HCT116 (cell line): ENCODE results near the gene DCST2. TPM values are rescaled to one million over a fixed set of nuclear protein-coding genes. Genes with fewer than 3 reads are reported as not detected.

Source experiments
- ATAC-seq: fragments of 200-7000 bp; cut with Tn5 transposase; 2 replicates; pipeline ENCODE4 v1.9.1; 2020; ENCODE audit warnings: mild to moderate bottlenecking, moderate library complexity
- BruUV-seq: library from RNA; stranded (reverse); fragments of 400-500 nt; replicated peaks from 2 replicates; lab custom pipeline; 2021; lab: Mats Ljungman, UMichigan
- CTCF ChIA-PET: fragments of 300-600 bp; sonication (Branson Sonifier 250); formaldehyde crosslinking; loops from one replicate; lab custom pipeline; 2021; ENCODE audit warnings: antibody characterized with exemption; lab: Charles Lee
- POLR2A ChIA-PET: fragments of 300-600, 350-600 bp; sonication (Branson Sonifier 250); formaldehyde crosslinking; loops from one replicate; lab custom pipeline; 2021; ENCODE audit warnings: antibody characterized with exemption; lab: Charles Lee
- RAD21 ChIA-PET, 2 experiments: fragments of 300-600 bp; sonication (Branson Sonifier 250); formaldehyde crosslinking; loops; one replicate each; lab custom pipeline; 2023; ENCODE audit warnings: low total read pairs in 2 of 2; ENCODE audit not compliant: uncharacterized antibody in 2 of 2, unreplicated experiment in 2 of 2, low non-redundant PET in 1 of 2; lab: Charles Lee
- DNase-seq: peaks from one replicate; pipeline ENCODE4 v3.0.0-alpha.2; 2010; ENCODE audit warnings: low read depth, low spot score
- H2AFZ ChIP-seq: fragments of 200-600 bp; shearing (Covaris generic), sonication (generic); 2 replicates; pipeline ENCODE4 v1.6.1; 2017; ENCODE audit warnings: low read depth, mixed run types, mixed read lengths, antibody characterized with exemption, low read length; ENCODE audit not compliant: poor library complexity, severe bottlenecking
- H3K27ac ChIP-seq: 2 replicates; pipeline ENCODE4 v1.5.1; 2012; ENCODE audit warnings: low read depth, low read length
- H3K27me3 ChIP-seq: fragments of 200-600 bp; sonication (generic); 2 replicates; pipeline ENCODE4 v1.6.1; 2016; ENCODE audit warnings: mixed run types, low read length, mixed read lengths; ENCODE audit not compliant: insufficient read depth
- H3K36me3 ChIP-seq, 2 experiments: fragments of 200-500 bp in 1 of 2; fragments of 200-600 bp in 1 of 2; sonication (Bioruptor generic) in 1 of 2; sonication (generic) in 1 of 2; 2 replicates each; pipeline versions ENCODE4 v1.5.1 to v1.6.1; 2014 to 2016; ENCODE audit warnings: low read length in 2 of 2, inconsistent platforms in 1 of 2, mixed read lengths in 1 of 2, mixed run types in 1 of 2; ENCODE audit not compliant: insufficient read depth in 2 of 2, control insufficient read depth in 1 of 2
- H3K4me1 ChIP-seq, 2 experiments: fragments of 200-600 bp in 1 of 2; sonication (generic) in 1 of 2; 2 replicates each; pipeline versions ENCODE4 v1.5.1 to v1.6.1; 2012 to 2017; ENCODE audit warnings: low read length in 2 of 2, inconsistent platforms in 1 of 2, mild to moderate bottlenecking in 1 of 2, mixed read lengths in 1 of 2, mixed run types in 1 of 2, moderate library complexity in 1 of 2; ENCODE audit not compliant: insufficient read depth in 2 of 2, control insufficient read depth in 1 of 2
- H3K4me2 ChIP-seq: fragments of 200-600 bp; sonication (generic); 2 replicates; pipeline ENCODE4 v1.6.1; 2017; ENCODE audit warnings: mixed run types, low read length, mixed read lengths
- H3K4me3 ChIP-seq, 2 experiments: fragments of 200-600 bp in 1 of 2; sonication (generic) in 1 of 2; replicated peaks in 1 of 2; 2 replicates each; pipeline ENCODE4 v1.5.1; 2011 to 2016; ENCODE audit warnings: low read length in 2 of 2, control low read depth in 1 of 2, low read depth in 1 of 2, mild to moderate bottlenecking in 1 of 2, mixed read lengths in 1 of 2, mixed run types in 1 of 2
- H3K79me2 ChIP-seq: fragments of 200-600 bp; sonication (generic); 2 replicates; pipeline ENCODE4 v1.6.1; 2017; ENCODE audit warnings: mild to moderate bottlenecking, mixed run types, low read length, moderate library complexity, mixed read lengths; ENCODE audit not compliant: insufficient read depth
- H3K9ac ChIP-seq: fragments of 200-600 bp; sonication (generic); 2 replicates; pipeline ENCODE4 v1.6.1; 2016; ENCODE audit warnings: low read length, mixed read lengths
- H3K9me2 ChIP-seq: fragments of 200-600 bp; sonication (generic), shearing (Covaris generic); 2 replicates; pipeline ENCODE4 v1.6.1; 2017; ENCODE audit warnings: mixed run types, mild to moderate bottlenecking, moderate library complexity; ENCODE audit not compliant: insufficient read depth
- H3K9me3 ChIP-seq, 2 experiments: fragments of 200-500 bp in 1 of 2; fragments of 200-600 bp in 1 of 2; sonication (Bioruptor generic) in 1 of 2; sonication (generic) in 1 of 2; 2 replicates each; pipeline ENCODE4 v1.6.1; 2014 to 2017; ENCODE audit warnings: low read length in 2 of 2, mixed read lengths in 2 of 2, inconsistent platforms in 1 of 2, low read depth in 1 of 2, mild to moderate bottlenecking in 1 of 2, mixed run types in 1 of 2, moderate library complexity in 1 of 2; ENCODE audit not compliant: control insufficient read depth in 1 of 2, insufficient read depth in 1 of 2
- H4K20me1 ChIP-seq: fragments of 200-600 bp; sonication (generic), shearing (Covaris generic); 2 replicates; pipeline ENCODE4 v1.6.1; 2017; ENCODE audit warnings: mixed run types, mild to moderate bottlenecking, moderate library complexity; ENCODE audit not compliant: insufficient read depth
- ATF3 ChIP-seq: IDR thresholded peaks from 2 replicates; pipeline ENCODE4 v1.6.1; 2012
- CBX3 ChIP-seq: IDR thresholded peaks from 2 replicates; pipeline ENCODE4 v1.6.1; 2012; ENCODE audit warnings: low read depth
- CEBPB ChIP-seq: IDR thresholded peaks from 2 replicates; pipeline ENCODE4 v1.6.1; 2012; ENCODE audit warnings: low read depth
- EGR1 ChIP-seq: IDR thresholded peaks from 2 replicates; pipeline ENCODE4 v1.6.1; 2012; ENCODE audit warnings: low read depth
- EZH2 ChIP-seq: fragments of 200-600 bp; sonication (generic); IDR thresholded peaks from 2 replicates; pipeline ENCODE4 v1.6.1; 2017; ENCODE audit warnings: antibody characterized with exemption, mixed run types
- EZH2phosphoT487 ChIP-seq: fragments of 200-600 bp; IDR thresholded peaks from 2 replicates; pipeline ENCODE4 v1.6.1; 2018; ENCODE audit warnings: antibody characterized with exemption, borderline replicate concordance
- JUND ChIP-seq: IDR thresholded peaks from 2 replicates; pipeline ENCODE4 v1.6.1; 2012
- POLR2A ChIP-seq: IDR thresholded peaks from 2 replicates; pipeline ENCODE4 v1.7.0; 2011; ENCODE audit warnings: borderline replicate concordance; ENCODE audit not compliant: insufficient read depth, insufficient read length; ENCODE audit errors: extremely low read depth
- POLR2AphosphoS5 ChIP-seq: IDR thresholded peaks from 2 replicates; pipeline ENCODE4 v1.6.1; 2011; ENCODE audit warnings: mild to moderate bottlenecking, low read depth, low read length, moderate library complexity
- SIN3A ChIP-seq: IDR thresholded peaks from 2 replicates; pipeline ENCODE4 v1.6.1; 2012; ENCODE audit warnings: low read depth
- SP1 ChIP-seq: IDR thresholded peaks from 2 replicates; pipeline ENCODE4 v1.6.1; 2012; ENCODE audit warnings: low read depth
- SRF ChIP-seq: IDR thresholded peaks from 2 replicates; pipeline ENCODE4 v1.6.1; 2012; ENCODE audit warnings: low read depth
- TCF7L2 ChIP-seq: IDR thresholded peaks from 2 replicates; pipeline ENCODE4 v1.7.0; 2011; ENCODE audit warnings: borderline replicate concordance, inconsistent platforms; ENCODE audit not compliant: insufficient read depth, insufficient read length; ENCODE audit errors: extremely low read depth
- YY1 ChIP-seq: IDR thresholded peaks from 2 replicates; pipeline ENCODE4 v1.6.1; 2011; ENCODE audit warnings: low read length, low read depth, moderate library complexity, mild to moderate bottlenecking; ENCODE audit not compliant: insufficient replicate concordance; ENCODE audit errors: extremely low read depth
- ZNF274 ChIP-seq: fragments of 200-500 bp; sonication (Bioruptor generic); IDR thresholded peaks from 2 replicates; pipeline ENCODE4 v1.6.1; 2014; ENCODE audit warnings: mild to moderate bottlenecking, low read depth, low read length, inconsistent platforms
- intact Hi-C: fragments of 100-400 bp; cut with micrococcal nuclease; formaldehyde crosslinking; loops from 2 replicates; pipeline ENCODE4 v1.10.0; 2022
- total RNA-seq: library from RNA; stranded (reverse); gene quantifications from one replicate; pipeline ENCODE4 v1.2.1, GENCODE V29; 2021; ENCODE audit not compliant: unreplicated experiment
- TF ChIP-seq, protein P1 (sequence below): IDR thresholded peaks from 2 replicates; pipeline ENCODE4 v1.6.1; 2012

DCST2 gene
- total RNA-seq, 1 experiment from 2014 or later: 2.0 TPM

DNA sequence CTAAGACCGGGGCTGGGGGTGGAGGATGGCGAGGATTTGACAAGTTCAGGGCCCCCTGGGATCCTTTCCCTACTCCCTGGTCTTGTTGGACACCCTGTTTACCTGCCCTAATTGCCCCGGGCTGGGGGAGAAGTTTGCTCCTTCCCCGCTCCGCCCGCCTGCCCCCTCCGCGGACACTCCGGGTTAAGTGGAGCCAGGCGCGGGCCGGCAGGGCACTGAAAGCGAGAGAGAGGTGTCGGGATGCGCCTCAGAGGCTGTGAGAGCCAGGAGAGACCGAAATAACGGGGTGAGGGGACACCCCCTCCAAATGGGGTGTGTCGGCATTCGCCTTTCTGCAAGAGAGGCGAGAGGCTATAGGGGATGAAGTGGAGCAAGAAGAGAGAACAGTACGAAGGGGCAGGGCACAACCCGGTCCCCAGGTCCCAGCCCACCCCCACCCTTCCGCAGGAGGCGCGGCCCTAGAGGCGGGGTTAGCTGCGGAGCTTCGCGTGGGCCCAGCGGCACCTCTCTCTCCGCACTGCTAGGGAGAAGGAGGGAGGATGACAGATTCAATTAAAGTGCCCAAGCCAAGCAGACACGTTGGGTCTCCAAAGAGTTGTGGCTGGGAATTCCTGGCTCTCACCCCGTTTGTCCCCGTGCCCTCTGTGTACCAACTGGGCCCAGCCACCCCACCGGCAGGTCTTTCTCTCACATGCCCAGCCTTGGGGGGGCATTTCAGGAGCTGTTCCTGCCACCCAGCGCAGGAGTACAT, 48.9 kb upstream of the DCST2 start:
- Histone ChIP-seq H3K79me2 (no peaks in the 10 kb centered on the region; the same call in 1 of the 2 replicates), H3K9ac (peak overlapping the region; percentile 30; the same call in 1 of the 2 replicates), H4K20me1 (no peaks in the 10 kb centered on the region), H3K4me3 (no peak overlapping the region), H3K9me3 (no peaks in the 10 kb centered on the region), H3K9me2 (no peaks in the 10 kb centered on the region), H3K27ac (peak overlapping the region; percentile 34; the same call in 1 of the 2 replicates), H3K36me3 (peaks cover 0 to 6% of the 10 kb centered on the region in 2 experiments; a peak in 1 of 4 replicates), H3K4me2 (peak overlapping the region; percentile 90), H3K4me1 (peaks cover 37 to 80% of the 10 kb centered on the region in 2 experiments), H2AFZ (no peak overlapping the region), H3K27me3 (no peaks in the 10 kb centered on the region)
- CTCF ChIA-PET: no interaction called here
- ATAC-seq (no peak), DNase-seq (no peak)
- POLR2A ChIA-PET: no interaction called here
- intact Hi-C loops: loop anchor here (5.0 kb wide), 1 partner anchor 525 kb away; the partner anchor contains the start of gene UBE2Q1
- no peak for TF ChIP-seq ZNF274
- no peak for TF ChIP-seq POLR2AphosphoS5
- TF ChIP-seq CEBPB: no peak
- no peak for TF ChIP-seq SRF
- TF ChIP-seq YY1: no peak
- no peak for TF ChIP-seq EZH2
- RAD21 ChIA-PET: no interaction called here
- BruUV-seq: no TSS peak

- ChIA-PET CTCF (interaction anchor here (0.9 to 1.2 kb wide), 5 partner anchors 10 to 522 kb away, joined by 3 to 4 read pairs (median 3); no protein-coding TSS in a partner anchor), RAD21 (no interaction called here), POLR2A (interaction anchor here (1.3 kb wide), 1 partner anchor 18 kb away, joined by 5 read pairs; the partner anchor contains the start of gene EFNA4)
- ATAC-seq (no peak), DNase-seq (no peak)
- no peak overlapping the region for H3K27ac ChIP-seq
- no peaks in the 10 kb centered on the region; the same call in 1 of the 2 replicates for H3K79me2 ChIP-seq
- H4K20me1 ChIP-seq: no peaks in the 10 kb centered on the region
- peaks cover 0 to 4% of the 10 kb centered on the region in 2 experiments; a peak in 1 of 4 replicates for H3K36me3 ChIP-seq
- no peak overlapping the region for H3K9ac ChIP-seq
- no peaks in the 10 kb centered on the region for H3K9me3 ChIP-seq
- H3K4me2 ChIP-seq: peak overlapping the region; percentile 99
- intact Hi-C loops: loop anchor here (5.0 kb wide), 1 partner anchor 524 kb away; the partner anchor contains the start of gene UBE2Q1
- H2AFZ ChIP-seq: no peak overlapping the region
- peak overlapping the region in 1 of 2 experiments; percentile 73; a peak in 1 of 4 replicates for H3K4me3 ChIP-seq
- BruUV-seq: no TSS peak
- H3K4me1 ChIP-seq: peaks cover 37 to 78% of the 10 kb centered on the region in 2 experiments
- no peaks in the 10 kb centered on the region for H3K9me2 ChIP-seq
- H3K27me3 ChIP-seq: no peaks in the 10 kb centered on the region
- TF ChIP-seq POLR2AphosphoS5 (no peak), ATF3 (no peak), JUND (no peak), YY1 (no peak), SRF (no peak), EGR1 (no peak), ZNF274 (no peak), EZH2phosphoT487 (no peak), CBX3 (no peak), CEBPB (no peak), TCF7L2 (no peak), POLR2A (no peak), SP1 (no peak), SIN3A (no peak)
- TF ChIP-seq, protein P1, sequence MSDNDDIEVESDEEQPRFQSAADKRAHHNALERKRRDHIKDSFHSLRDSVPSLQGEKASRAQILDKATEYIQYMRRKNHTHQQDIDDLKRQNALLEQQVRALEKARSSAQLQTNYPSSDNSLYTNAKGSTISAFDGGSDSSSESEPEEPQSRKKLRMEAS: no peak
Observed at GRCh38 chr1:155081472-155082300, 48.1 kb upstream of the DCST2 start.
